Fibroblast of the conjunctiva (primary cell): Measurements from ENCODE around the gene FAM117A.
"Not testable (repeated sequence)": the region's sequence is repeated elsewhere in the genome, so short reads cannot be mapped to it uniquely, and the experiment has no call there.

Source experiments
- DNase-seq: peaks from one replicate; pipeline ENCODE4 v3.0.0-alpha.2; 2010; ENCODE audit warnings: low read depth

Gene FAM117A

GRCh38 chr17:49739641-49740271, 24.2 kb downstream of the FAM117A start:
- DNase-seq = no peak

DNA sequence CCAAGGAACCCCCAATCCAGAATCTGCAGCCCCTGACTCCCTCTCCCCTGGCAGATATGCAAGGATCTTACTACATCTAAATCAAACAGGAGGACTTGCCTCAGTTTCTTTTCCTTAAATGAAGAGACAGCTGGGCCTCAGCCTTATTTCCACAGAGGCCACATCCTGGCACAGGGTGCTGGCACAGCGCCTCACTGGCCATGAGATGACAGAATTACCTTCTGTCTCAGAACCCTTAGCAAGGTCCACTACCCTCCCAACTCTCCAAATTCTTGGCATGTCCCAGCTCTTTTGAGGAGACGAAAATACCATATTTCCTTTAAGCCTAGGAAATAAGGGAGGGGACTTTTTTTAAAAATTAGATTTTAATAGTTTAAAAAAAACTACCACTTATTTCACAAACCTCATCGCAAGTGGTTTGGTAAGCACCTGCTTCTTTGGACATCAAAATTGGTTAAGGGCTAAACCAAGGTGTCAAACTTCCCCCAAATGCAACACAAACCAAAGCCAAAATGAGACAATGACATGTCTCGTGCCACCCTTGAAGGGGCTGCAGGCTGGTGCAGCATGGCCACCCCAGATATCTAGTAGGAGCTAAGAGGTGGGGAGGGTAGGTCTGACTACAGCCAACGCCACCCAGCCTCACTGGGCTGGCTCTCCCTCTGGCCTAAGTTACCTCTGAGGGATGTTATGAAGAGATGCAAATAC, 25.3 kb downstream of the FAM117A start:
- no peak for DNase-seq

DNA sequence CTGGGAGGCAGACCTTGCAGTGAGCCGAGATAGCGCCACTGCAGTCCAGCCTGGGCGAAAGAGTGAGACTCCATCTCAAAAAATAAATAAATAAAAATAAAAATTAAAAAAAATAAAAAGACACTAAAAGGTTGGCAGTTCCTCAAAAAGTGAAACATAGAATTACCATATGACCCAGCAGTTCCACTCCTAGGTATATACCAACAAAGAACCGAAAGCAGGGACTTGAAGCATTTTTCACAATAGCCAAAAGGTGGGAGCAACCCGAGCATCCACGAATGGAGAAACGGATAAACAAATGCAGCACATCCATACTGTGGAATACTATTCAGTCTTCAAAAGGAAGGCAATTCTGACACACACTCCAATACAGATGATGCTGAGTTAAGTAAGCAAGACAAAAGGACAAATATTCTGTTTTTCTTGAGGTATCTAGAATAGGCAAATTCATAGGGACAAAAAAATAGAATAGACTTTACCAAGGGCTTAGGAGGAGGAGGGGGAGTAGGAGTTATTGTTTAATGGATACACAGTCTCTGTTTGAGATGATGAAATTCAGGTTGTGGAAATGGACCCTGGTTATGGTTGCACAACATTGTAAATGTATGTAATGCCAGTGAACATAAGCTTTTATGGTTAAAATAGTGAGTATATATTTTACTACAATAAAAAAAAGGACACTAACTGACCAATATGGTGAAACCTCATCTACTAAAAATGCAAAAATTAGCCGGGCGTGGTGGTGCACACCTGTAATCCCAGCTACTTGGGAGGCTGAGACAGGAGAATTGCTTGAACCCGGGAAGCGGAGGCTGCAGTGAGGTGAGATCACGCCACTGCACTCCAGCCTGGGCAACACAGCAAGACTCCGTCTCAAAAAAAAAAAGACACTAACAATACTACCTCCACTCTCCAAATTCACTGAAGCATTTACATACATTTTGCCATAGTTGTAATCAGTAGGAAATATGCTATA, 29.1 kb downstream of the FAM117A start:
- no peak for DNase-seq

DNA sequence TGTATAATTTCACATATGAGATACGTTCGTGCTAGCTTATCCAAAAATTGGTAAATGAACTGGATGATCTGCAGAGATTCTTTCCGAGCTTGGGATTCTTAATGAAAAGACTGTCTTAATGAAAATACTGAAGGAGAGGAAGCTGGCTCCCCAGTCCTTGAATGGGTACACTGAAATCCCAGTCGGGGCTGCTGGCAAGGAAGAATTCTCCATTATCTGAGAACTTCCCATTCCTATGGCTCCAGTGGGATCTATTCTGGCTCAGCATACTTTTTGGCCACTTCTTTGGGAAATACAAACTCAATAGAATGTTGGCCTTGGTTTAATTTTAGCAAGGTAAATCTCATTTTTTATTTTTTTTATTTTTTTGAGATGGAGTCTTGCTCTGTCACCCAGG, 32.5 kb downstream of the FAM117A start:
- DNase-seq = no peak

DNA sequence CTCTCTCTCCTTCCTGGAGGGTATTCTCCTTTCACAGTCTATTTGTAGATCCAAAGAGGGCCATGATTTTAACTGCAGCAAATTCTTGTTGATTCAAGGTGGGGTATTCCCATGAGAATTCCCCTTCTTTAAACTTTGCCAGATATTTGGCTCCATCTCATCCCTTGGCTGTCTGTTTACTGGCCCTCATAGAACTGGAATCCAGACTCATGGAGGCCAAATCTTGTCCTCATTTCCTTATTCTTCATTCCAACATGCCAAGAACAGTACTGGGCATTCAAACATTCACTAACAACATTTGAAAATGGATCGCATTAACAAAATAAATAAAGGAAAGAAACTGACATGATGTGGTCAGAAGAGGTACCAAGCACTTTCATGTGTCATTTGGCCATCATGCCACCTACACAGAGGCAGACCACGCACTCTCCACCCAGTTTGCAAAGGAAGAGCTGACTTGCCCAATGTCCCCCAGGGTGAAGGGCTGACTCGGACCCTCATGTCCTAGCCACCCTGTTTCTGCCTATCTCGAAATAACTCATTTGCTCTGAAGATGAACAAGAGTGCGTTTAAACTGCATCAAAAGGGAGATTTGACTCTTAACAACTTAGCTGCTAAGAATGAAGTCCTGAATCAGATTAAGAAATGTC, 33.0 kb downstream of the FAM117A start:
- DNase-seq = no peak

DNA sequence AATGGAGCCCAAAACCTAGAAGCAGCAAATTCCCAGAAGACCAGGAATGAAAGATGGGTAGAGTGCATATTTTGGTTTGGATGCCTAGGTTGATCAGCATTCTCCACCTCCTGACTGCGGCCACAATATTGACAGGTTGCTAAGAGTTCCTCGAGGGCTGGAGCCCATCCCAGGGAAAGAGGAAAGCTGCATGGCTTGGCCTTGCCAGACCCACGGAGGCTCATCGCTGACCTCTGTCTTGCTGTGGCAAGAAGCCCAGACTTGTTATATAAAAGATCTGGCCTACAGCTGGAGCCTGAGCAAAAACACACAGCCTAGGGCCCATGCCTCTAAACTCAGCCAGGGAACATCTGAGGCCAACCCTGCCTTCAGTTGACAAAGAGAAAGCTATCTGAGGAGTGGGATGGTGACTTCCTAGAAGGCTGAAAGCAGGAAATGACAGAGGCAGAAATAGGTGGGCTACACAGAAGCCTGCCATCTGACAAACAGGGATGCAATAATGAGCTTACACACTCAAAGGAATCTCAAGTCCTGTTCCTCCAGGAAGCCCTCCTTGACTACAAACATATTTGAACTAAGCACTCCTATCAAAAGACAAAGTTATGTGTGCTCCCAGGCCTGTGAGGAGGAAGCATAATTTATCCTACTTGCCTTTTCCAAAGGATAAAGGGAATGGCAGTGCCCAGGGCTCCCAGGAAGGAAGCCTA, 33.7 kb downstream of the FAM117A start:
- DNase-seq = peak; percentile 90

DNA sequence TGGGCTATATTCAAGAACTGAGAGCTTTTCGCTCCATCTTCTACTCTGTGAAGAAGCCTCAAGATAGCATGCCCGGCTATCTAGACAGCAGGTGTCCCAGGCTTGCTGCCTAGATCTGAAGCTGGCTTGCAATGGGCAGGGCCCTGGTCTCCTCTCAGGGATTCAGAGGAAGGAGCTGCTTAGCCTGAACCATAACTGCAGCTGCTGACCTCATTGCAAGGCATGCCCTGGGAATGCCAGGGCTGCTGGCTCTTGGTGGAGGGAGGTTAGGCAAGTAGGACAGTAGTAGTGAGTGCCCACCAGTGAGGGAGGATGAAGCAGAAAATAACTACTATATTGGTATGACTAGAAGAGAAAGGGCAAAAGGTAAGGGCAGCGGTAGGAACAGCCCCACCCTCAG, 34.9 kb downstream of the FAM117A start:
- DNase-seq = no peak

DNA sequence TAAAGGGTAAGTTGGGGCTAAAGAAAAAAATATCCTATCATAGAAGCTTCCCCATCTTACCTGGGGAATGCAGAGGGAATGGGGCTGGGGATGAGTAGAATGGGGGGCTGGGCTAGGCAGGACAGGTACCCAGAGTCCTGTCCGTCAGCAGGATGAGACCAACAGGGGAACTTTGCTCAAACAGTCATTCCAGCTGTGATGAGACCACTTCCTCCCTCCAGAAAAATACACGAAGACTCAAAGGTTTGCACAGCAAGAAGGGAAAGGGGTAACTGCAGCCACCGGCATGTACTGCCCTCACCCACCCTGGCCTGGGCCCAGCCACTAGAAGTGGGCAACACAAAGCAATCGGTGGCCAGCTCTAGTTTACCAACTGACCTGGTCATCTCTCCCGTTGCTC, 35.5 kb downstream of the FAM117A start:
- no peak for DNase-seq

DNA sequence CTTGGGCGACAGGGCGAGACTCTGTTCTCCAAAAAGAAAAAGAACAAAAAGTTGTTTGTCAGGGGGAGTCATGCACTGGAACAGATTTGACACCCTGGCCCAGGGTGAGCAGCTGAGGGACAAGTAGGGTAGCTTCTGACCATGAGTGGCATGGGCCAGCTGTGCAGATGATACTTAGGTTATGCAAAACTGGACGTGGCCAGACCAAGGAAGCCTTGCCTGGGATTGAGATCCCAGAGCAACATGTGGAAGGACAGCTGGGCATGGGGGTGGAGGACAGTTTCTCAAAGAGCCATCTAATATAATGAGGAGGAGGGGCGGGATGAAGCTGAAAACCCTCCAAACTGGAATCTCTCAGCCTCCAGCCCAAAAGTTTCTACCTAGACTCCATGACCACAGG, 36.6 kb downstream of the FAM117A start:
- DNase-seq = no peak

GRCh38 chr17:49725452-49726130, 38.3 kb downstream of the FAM117A start:
- no peak for DNase-seq

DNA sequence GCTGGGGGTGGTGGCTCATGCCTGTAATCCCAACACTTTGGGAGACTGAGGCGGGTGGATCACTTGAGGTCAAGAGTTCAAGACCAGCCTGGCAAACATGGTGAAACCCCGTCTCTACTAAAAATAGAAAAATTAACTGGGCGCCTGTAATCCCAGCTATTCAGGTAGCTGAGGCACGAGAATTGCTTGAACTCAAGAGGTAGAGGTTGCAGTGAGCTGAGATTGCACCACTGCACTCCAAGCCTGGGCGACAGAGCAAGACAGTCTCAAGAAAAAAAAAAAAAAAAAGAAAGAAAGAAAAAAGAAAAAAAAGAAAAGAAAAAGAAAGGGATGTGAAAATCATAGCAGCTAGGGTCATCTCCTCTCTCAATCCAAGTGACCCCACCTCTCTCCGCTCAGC, 39.4 kb downstream of the FAM117A start:
- not testable (repeated sequence) for DNase-seq

- DNase-seq = no peak
These were observed 40.5 kb downstream of the FAM117A start for GRCh38 chr17:49723423-49723822.

GRCh38 chr17:49722066-49722465, 41.9 kb downstream of the FAM117A start:
- no peak for DNase-seq

- DNase-seq = no peak
These were observed 46.5 kb downstream of the FAM117A start for GRCh38 chr17:49717371-49717861.

DNA sequence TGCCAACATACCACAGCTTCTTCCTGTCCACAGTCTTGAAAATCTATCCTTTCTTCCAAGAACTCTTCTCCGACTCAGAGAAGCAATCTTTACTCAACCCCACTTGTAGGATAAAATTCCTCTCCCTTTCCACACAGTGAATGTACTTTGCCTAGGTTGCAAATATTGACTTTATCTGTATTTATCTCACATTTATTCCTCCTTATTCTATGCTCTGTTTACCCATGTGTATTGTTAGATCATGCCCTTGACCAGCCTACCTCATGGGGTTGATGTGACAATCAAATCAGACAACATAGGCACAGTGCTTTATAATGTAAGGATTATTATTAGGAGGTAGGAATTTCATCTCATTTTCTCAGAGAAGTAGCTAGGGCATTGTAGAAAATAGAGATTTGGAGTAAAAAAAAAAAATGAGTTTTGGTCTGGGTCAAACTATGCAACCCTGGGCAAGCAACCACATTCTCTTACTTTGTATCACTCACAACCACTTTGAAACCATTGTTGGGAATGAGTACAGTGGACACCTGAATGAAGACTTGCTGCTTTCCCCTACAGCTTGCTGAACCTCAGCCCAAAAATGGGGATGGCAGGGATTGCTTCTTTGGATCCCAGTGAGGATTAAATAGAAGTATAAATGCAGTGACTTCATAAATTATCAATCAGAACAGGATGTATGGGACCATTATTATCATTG, 47.1 kb downstream of the FAM117A start:
- no peak for DNase-seq

- DNase-seq = no peak
These were observed 48.1 kb downstream of the FAM117A start for GRCh38 chr17:49715717-49716279.

DNA sequence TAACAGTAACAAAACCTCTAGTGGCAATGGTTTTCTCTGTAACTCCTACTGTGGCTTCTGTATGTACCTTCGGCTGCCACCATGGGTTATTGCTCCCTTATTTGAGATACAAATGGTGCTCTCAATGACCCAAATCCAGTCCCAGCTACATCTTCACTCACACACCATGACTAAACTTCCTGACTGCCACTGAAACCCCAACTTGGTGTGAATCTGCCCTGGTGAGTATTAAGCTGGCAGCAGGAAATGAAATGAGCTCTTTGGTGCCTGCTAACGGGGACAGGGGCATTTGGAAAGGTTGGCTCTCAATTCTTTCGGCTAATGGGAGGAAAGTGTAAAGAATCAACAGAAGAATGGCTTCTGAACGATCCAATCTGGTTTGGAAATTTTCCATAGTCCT, 48.7 kb downstream of the FAM117A start:
- DNase-seq = no peak

- no peak for DNase-seq
These were observed 55.3 kb downstream of the FAM117A start for GRCh38 chr17:49708515-49709183.
